ENCODE results near the gene HRCT1. TPM values are rescaled to one million over a fixed set of nuclear protein-coding genes. Genes with fewer than 3 reads are reported as not detected.

Gene HRCT1
- 1.5 and 3.3 TPM in 2 replicates for total RNA-seq

GRCh38 chr9:35905912-35906679 lies at the start of gene HRCT1:
HRCT1 (plus strand) TSS chr9:35906202; CDS start chr9:35906288, 86 bp downstream.

GRCh38 chr9:35870351-35870923 lies 35.6 kb upstream of the HRCT1 start, which contains the start of gene OR13J1:
OR13J1 (minus strand) TSS chr9:35870401; CDS start chr9:35870401, 0 bp downstream.

DNA sequence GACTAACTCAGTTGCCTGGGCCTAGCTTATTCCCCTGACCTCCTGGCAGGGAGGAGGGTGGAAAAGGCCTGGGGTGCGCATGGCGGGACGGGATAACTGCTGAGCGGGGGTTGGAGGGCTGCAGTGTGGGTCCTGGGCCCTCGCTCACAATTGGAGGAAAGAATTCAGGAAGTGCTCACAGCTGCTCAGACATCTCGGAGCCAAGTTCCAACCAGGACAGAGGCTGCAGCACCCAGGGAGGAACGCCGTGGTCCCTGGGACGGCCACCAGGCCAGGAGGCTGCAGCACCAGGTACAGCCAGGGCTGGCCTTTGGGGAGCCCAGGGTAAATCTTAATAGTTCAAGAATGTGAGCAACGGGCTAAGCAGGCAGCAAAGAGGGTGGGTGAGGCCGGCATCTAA lies 3.3 kb downstream of the HRCT1 start, which contains the start of gene SPAAR:
SPAAR (plus strand) TSS at position 217 of the 400 bp plus-strand sequence. CDS start 974 bp downstream, outside the sequence.

Other genes with a start within 250 kb of the HRCT1 start
- 148,788 and 178,042 TPM in 2 replicates for gene RMRP, start 248.2 kb upstream of the HRCT1 start, total RNA-seq
- 16.0 and 21.6 TPM in 2 replicates for gene CCDC107, start 247.9 kb upstream of the HRCT1 start, total RNA-seq
- gene ARHGEF39, start 241.0 kb upstream of the HRCT1 start, total RNA-seq, result 0.89 and 11.1 TPM in 2 replicates
- gene CA9, start 232.3 kb upstream of the HRCT1 start, total RNA-seq, result 0.13 and 0.16 TPM in 2 replicates
- gene TPM2, start 216.3 kb upstream of the HRCT1 start, total RNA-seq, result 217 and 297 TPM in 2 replicates
- gene TLN1, start 174.0 kb upstream of the HRCT1 start, total RNA-seq, result 299 and 312 TPM in 2 replicates
- gene CREB3, start 173.5 kb upstream of the HRCT1 start, total RNA-seq, result 47.8 and 62.1 TPM in 2 replicates
- gene GBA2, start 157.0 kb upstream of the HRCT1 start, total RNA-seq, result 27.1 and 38.3 TPM in 2 replicates
- gene RGP1, start 156.9 kb upstream of the HRCT1 start, total RNA-seq, result 15.2 and 19.1 TPM in 2 replicates
- not detected in 2 replicates for gene MSMP, start 151.9 kb upstream of the HRCT1 start, total RNA-seq
- 19.2 and 31.2 TPM in 2 replicates for gene NPR2, start 114.6 kb upstream of the HRCT1 start, total RNA-seq
- 0.33 and 1.3 TPM in 2 replicates for gene SPAG8, start 93.9 kb upstream of the HRCT1 start, total RNA-seq
- gene HINT2, start 91.2 kb upstream of the HRCT1 start, total RNA-seq, result 34.7 and 42.7 TPM in 2 replicates
- gene FAM221B, start 77.5 kb upstream of the HRCT1 start, total RNA-seq, result not detected in 2 replicates
- 2.6 and 17.6 TPM in 2 replicates for gene TMEM8B, start 77.0 kb upstream of the HRCT1 start, total RNA-seq
- not detected in 2 replicates for gene OR13J1, start 35.8 kb upstream of the HRCT1 start, total RNA-seq
- gene SPAAR, start 3.3 kb downstream of the HRCT1 start, total RNA-seq, result 0.16 TPM in 1 of 2 replicates, not detected in the other
- gene OR2S2, start 52.0 kb downstream of the HRCT1 start, total RNA-seq, result not detected in 2 replicates
- 7.7 and 8.8 TPM in 2 replicates for gene RECK, start 130.7 kb downstream of the HRCT1 start, total RNA-seq
- 54.4 and 61.2 TPM in 2 replicates for gene GLIPR2, start 230.5 kb downstream of the HRCT1 start, total RNA-seq